SKM-1 (cell line): ENCODE results near the gene GAMT.

Experiments used
- DNase-seq: peaks from one replicate; lab custom pipeline; 2025; ENCODE audit not compliant: unreplicated experiment; lab: John Stamatoyannopoulos, UW

GAMT gene

DNA sequence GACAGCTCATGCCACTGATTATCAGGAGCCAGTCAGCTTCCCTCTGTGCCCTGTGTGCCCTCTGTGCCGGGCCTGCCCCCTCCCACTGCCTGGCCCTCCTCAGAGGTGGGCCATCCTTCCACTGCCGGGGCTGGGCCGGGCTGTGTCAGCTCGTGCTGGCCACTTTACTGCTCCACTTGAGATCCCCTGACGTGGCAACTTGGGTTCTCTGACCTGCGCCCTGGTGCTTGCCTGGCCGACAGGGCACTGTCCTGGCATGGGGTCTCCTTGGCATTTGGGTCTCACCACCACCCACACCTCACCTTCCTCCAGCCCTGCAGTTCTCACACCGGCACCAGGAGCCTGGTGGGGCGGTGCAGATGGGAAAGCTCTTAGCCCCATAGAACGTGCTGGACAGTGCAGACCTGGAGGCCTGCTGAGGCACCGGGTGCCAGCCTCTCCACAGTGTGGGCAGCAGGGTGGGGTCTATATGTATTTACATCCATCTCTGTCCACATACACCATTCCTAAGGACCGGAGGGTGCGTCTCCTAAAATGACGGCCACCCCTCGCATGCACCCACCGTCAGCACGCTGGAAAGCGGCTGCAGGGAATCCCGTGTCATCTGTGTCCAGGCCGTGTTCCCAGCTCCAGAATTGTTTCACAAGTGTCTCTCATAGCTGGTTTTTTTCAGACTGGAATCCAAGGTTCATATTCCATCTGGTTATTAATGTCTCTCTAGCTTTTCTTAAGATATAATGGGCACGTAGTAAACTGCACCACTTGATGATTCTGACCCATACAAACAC, 17.8 kb upstream of the GAMT start:
- DNase-seq = no peak

DNA sequence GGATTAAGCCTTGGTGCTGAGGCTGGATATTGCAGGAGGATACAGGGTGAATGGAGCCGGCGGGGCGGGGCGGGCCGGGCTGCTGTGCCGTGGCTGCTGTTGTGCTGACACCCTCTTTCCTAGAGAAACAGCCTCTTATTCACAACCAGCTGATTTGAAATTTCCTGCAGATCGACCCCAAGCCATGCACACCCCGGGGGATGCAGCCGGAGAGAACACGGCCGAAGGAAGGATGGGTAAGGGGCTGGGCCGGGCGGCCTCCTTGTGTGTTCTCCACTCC, 17.1 kb upstream of the GAMT start:
- DNase-seq = no peak

DNA sequence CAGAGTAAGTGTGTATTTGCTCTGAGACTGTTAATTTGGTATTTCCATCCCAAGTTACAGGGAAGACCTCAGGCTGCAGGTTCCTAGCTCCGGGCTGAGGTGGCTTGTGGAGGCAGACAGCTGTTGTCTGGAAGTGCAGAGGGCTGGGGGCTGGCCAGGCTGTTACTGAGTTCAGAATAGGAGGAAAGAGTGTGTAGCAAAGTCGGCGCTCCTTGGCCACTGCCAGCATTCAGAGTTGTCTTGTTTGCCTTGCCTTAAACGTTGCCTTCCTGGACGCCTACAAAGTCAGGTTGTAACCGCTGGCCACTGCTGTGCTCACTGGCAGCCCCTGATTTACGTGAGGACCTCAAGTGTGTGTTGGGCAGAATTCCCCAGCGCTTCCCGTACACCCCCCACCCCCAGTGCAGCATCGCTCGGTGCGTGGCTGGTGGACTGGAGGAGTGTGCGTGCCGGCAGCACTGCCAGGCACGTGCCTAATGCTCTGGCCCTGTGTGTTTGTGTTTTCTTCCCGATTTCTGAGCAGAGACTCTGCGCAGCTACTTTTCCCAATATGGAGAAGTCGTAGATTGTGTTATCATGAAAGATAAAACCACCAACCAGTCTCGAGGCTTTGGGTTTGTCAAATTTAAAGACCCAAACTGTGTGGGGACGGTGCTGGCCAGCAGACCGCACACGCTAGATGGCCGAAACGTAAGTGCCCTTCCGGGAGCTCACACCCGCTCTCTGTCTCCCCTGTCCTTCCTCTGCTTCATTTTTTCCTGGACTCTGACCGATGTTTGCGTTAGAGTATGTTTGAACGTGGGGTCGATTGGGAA, 16.5 kb upstream of the GAMT start:
- DNase-seq = no peak

DNA sequence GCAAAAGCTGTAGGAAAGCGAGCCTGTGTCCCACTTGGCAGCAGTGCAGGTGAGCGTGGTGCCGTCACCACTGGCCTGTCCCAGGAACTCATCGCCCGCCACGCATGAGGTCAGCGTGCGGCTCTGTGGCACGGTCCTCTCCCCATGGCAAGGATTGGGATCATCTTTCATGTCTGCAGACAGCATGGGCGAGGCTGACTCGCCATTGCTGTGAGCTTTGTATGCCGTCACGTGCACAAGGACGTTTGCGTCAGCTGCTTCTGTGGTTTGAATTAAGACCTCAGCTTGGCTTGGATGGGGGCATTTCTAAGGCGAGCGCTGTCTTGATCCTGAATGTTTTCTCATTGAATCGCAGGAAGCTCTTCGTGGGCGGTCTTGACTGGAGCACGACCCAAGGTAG, 15.8 kb upstream of the GAMT start:
- no peak for DNase-seq

DNA sequence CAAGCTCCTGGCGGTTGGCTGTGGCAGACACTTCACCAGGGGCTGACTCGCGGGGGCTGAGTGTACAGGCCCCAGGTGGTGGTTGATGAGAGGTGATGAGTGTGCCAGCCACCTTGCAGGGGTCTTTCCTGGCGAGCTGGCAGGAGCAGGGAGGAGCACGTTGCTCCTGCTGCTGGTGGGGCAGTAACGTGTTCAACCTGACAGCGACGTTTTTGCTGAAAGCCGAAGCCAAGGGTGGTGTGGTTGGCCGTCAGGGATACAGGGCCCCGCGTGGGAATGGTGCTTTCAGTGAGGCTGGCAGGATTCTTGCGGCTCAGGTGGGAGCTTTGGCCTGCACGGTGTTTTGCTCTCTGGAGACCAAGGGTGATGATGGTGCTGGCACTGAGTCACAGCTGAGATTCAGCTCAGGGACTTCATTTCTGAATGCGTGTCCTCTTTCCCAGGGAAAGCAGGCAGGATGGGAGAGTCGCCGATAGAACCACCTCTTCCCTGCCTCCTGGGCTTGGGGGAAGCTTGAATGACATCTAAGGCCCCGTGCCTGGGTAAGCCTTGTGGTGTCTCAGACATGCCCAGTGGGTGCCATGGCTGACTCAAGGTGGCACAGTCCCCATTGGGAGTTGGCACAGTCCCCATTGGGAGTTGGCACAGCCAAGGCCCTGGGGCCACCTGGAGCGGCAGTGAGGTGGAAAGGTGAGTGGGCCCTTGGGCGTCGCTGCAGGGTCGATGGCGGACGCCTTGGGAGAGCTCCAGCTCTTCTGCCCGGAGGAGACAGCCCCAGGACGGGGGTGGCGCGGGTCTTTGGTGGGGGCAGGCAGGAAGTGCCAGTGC, 14.9 kb upstream of the GAMT start:
- no peak for DNase-seq

DNA sequence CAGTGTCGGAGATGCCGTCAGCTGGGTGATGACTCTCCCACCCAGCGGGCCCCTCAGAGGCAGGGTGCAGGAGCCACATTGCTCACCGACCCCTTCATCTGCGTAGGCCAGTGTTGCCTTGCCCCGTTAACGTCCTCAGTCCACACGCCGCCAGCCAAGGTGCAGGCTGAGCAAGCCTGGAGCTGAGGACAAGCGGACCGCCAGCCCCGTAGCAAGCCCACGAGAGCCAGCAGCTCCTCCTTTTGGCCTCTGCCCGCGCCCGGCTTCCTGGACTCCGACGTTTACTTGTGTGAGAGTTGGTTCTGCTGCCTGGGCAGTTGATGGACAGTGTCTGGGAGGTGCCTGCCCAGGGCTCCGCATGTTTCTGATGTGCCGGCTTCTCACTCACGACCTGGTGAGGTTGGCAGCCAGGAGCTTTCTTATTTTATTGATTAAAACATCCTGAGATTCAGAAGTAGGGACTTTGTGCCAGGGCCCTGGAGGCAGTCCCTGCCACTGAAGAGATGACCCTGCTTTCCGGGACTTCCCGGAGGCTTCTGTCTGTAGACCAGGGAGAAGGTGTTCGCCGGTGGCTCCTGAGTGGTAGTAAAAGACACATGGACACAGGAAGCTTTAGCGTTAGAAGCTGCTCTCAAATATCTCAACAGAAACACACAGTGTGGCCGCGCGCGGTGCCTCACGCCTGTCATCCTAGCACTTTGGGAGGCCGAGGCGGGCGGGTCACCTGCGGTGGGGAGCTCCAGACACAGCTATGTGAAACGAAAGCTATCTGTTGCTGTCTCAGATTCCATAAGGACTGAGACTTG, 11.9 kb upstream of the GAMT start:
- DNase-seq = no peak

DNA sequence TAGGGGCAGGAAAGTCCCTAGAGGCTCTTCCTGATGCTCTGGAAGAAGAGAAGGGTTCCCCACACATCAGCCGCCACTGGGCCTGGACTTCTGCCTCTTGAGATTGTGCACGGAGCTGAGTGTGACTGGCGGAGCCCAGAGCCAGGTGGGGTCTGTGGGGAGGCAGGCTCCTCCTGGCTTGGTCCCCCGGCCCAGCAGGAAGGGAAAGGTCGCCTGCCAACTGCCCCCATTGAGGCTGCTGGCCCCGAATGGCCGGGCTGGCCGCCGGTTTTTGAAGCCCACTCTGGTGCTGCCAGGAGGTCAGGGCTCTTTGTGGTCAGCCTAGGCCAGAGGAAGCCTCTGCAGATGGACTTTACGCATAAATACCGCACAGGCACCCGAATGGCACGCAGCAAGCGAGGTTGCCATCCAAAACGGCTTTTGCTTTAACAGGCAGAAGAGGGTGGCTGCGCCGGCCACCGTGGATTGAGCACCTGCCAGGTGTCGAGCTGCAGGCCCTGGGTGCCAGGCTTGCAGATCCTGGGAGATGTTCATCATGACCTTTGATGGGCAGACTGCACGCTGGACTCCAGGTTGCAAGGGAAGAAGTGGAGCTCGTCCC, 11.1 kb upstream of the GAMT start:
- no peak for DNase-seq

DNA sequence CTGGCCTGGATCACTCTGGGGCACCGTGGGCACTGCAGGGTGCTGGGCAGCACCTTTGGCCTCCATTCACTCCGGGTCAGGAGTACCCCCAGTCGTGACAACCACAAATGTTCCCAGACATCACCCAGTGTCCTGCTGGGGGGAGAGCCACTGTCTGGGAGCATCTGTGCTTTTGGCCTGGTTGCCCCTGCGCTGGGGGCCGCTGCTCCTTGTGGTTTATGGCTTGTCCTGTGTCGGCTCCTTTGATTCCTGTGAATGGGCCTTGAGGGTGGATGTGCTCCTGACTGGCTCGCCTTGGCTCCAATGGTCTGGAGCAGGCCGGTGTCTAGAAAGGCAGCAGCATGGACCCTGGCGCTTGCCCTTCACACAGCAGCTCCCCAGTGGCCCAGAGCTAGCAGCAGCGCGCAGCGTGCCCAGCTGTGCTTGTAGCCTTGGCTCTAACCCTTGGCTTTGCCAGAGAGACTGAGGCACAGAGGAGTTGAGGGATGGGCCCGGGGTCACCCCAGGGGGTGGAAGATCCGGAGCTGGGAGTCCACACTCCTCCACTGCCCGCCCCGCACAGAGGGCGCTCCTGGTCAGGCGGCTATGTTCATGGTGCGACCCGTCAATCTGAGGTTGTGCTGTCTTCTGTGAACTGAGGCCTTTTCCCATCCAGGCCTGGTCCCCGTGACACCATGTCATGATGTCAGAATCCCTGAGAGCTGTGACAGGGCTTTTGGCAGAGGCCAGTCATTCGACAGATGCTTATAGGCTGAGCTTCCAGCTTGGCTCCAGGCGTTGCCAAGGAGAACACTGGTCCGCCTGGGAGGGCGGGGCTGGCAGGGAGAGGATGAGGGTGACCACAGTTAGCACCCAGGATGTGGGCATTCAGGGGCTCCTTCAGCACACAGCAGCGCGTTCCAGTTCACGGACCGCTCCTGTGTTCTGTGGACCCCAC, 10.2 kb upstream of the GAMT start:
- DNase-seq = no peak

DNA sequence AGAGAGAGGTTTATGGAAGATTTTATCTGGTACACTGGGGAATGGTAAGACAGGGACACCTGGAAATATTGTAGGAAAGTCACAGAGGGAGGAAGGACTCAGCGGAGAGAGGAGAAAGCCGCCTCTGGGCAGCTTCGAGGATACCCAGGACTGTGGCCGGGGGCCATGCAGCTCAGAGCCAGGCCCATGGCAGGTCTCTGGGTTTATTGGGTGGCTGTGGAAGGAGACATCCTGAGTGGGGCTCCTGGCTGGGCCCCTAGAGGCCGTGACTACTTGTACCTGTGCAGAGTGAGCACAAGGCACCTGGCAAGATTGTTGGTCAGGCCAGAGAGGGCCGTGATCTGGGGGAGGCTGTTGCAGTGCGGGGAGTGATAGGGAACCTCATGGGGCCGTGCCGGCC, 9.4 kb upstream of the GAMT start:
- DNase-seq = no peak

DNA sequence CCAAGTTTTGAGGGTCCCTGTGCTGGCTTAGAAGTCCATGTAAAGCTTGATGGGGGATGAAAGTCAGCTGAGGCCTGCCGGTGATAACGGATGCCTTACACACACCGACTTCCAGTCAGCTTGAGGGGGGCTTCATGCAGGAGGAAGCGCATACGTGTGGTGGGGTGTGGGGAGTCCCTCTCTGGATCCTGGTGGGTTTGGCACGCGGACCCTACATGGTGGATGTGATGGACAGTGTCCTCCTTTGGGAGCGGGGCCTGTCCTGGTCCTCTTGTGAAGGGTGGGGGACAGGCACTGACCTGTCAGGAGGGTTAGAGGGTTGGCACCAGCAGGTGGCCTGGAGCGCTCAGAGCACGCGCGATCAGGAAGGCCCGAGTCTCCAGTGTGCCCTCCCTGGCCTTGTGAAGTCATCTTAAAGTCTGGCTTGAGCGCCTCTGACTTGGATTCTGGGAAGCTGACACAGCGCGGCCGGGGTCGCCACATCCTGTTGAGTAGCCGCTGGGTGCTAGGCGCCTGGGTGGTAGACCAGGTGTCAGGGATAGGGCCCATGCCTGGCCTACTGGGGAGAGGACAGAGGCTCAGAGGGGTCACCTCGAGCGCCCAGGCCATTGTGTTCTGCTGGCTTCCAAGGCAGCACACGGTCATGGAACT, 8.9 kb upstream of the GAMT start:
- no peak for DNase-seq

DNA sequence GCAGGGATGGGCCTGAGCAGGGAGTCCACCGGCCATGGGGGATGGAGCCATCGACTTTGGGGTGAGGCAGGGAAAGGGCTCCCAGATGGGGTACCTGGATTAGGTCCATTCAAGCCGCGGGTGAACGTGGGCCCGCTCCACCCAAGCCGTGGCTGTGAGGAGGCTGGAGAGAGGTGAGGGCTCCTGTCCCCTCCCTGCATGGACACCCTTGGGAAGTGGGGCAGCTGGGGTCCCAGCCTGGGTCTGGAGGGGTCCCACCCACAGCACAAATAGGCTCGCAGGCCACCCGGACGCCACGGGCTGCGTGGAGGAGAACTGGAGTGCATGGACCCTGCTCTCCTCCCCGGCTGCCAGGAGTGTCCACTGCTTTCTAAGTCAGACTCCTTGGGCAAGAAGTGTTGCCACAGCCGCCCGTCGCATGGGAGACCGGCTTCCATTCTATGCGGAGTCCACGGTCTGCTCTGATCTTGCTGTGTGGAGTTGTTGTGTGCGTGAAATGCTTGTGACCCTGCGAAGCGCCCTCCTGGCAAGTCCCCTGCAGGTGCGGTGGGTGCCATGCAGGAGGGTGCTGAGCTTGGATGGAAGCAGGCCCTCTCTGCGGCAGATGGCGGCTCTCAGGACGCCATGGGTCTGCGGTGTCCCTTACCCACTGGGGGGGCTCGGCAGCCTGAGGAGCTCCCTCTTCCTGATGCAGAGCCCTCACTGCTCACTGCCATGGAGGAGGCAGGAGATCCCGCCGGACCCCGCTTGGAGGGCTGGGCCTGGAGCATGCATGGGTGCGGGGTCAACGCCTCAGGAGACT, 8.1 kb upstream of the GAMT start:
- DNase-seq = no peak

DNA sequence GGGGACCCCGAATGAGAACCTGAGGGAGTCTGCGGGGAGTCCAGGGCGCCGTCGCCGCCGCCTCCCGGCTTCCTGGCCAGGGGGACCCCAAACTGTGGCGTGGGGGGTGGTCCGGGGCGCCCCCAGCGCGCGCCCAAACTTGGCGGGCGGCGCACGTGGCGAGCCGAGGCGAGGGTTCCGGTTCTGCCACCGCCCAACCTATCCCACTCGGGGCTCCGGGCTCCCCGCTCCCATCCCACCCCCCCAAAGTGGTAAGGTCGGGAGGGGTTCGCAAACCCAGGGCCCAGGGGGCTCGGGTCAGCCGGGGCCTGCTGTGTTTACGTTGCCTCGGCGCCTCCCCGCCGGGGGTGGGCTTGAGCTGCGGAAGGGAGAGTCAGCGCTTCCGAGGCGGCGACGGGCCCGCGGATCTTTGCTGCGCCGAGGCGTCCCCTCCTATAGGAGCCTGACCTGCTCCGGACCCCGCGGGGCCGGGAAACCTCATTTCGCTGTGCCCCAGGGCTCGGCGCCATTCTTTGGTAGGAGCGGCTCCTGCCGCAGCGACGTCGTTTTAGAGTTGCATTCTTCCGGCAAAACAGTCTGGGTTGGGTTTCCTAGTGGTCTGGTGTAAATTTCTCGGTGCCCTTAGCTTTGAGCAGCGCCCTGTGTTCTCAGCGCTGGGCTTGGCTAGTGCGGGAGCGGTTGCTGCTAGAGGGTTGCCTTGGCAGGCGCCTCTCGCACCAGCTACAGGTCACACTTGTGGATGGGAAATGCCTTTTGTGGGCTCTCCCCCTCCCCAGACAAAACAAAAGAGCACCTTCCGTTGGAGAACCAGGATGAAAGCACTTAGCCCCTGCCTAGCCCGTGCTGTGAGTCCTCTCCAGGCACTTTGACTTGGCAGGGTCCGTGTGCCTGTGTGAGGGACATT, 7.2 kb upstream of the GAMT start:
- no peak for DNase-seq

DNA sequence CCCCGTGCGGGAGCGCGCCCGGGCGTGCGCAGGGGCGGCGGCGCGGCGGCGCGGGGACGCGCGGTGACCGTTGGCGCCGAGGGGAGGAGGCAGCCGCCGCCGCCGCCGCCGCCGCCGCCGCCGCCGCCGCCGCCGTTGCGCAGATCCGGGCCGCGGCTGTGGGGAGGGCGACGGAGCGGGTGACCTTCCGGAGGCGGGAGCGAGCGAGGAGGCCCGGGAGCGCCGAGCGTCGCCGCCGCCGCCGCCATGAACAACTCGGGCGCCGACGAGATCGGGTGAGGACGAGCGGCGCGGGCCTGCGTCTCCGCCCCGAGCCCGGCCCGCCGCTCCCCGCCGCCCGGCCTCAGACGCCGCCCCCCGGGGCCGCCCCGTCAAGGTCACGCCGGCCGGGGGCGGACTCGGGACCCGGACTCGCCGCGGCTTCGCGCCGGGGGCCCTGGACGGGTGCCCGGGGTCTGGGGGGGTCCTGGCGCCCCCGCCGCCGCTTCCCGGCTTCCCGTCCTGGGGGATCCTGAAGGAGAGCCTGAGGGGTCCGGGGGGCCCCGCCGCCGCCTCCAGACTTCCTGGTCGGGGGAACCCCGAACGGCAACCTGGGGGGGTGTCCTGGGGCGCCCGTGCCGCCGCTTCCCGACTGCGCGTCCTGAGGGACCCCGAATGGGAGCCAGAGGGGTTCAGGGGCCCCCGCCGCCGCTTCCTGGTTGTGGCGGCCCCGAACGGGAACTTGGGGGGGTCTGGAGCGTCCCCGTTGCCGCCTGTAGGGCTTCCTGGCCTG, 6.4 kb upstream of the GAMT start, which contains the start of gene DAZAP1:
Gene DAZAP1 (plus strand): TSS at position 59 of the 772 bp plus-strand sequence. CDS start 188 bp downstream, at position 247.
- no peak for DNase-seq

DNA sequence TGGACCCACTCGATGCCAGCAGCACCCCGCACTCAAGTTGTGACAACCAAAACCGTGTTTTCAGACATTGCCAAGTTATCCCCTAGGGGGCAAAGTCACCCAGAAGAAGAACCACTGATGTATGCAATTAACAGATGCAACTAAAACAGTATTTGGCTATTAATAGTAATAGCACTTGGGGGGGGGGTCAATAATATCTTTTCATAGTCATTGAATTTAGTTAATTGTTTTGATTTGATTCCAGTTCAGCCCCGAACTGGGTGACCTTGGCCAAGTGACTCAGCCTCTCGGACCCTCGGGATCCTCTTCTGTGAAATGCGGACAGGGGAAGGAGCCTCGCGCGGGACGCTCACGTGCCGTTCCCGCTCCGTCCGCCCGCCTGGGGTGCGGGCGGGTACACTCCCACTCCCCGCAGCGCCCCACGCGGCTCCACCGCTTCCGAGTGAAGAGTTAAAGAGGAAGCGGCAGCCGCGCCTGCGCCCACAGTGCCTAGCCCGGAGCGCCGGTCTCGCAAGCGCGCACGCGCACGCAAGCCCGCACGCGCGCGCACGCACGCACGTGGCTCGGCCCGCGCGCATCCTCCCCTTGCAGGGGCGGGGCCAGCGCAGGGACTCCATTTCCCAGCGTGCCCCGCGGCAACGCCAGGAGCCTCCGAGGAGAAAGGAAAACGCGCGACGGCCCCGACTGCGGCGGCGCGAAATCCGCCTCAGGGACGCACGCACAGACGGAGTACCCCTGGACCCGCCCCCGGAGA, 5.6 kb upstream of the GAMT start:
- DNase-seq = peak; percentile 88

DNA sequence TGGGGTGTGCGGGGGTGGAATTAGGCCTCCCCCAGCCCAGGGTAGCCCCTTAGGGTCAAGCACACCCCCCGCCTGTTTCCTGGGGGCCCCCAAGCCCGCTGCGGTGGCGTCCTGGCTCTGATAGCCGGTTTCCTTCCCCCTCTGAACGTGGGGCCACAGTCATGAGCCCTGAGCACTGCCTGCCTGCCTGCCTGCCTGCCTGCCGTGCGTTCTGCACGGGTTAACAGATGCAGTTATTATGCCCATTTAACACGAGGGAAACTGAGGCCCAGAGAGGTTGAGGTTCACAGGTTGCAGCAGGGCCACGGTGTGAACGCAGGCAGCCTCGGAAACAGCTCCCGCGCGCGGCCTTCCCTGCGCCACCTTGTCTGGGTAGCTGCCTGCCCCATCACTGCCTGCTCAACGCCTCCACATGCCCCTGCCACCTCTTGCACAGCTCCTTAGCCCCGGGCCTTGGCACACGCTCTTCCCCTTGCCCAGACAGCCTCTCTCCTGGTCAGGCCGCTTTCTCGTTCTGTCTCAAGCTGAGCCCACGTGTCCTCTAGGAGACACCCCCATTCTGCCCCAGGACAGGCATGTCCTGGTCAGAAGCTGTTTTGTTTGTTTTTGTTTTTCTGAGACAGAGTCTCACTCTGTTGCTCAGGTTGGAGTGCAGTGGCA, 1.2 kb upstream of the GAMT start:
- DNase-seq = no peak
